ENCODE measurements around the gene TMEM179. TPM values are rescaled to one million over a fixed set of nuclear protein-coding genes. Genes with fewer than 3 reads are reported as not detected.

TMEM179 gene
- total RNA-seq, 1 donor from 2014 or later = not detected

DNA sequence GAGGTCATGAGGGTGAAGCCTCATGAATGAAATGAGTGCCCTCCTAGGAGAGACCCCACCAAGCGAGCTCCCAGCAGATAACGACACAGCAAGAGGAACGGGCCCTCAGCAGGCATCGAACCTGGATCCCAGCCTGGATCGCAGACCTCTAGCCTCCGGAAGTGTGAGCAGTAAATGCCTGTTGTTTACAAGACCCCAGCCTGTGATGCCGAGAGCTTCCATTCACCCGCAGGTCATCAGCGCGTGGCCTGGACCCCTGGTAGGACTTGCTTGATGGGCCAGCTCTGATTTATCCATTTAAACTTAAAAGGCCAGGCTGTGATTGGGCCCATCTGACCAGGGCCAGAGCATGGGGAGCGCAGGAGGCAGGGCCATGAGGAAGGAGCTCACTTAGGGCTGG lies 7.0 kb downstream of the TMEM179 start:
- no peak overlapping the region for H3K4me3 Mint-ChIP-seq
- no peak overlapping the region for H3K27ac Mint-ChIP-seq
- ATAC-seq (ENCODE audit: low read depth) (no peak), DNase-seq (no peak)
- TF ChIP-seq CTCF (IDR thresholded peaks at IDR 0.05) = no peak
- peaks cover 22% of the 10 kb centered on the region for H3K27me3 Mint-ChIP-seq
- H3K4me1 Mint-ChIP-seq = no peaks in the 10 kb centered on the region
- POLR2A ChIA-PET = no interaction called here
- intact Hi-C loops (cut with micrococcal nuclease) = no loop called here
- CTCF ChIA-PET = no interaction called here
- no peaks in the 10 kb centered on the region for H3K36me3 Mint-ChIP-seq (ENCODE audit: low read depth)
- H3K9me3 Mint-ChIP-seq = no peaks in the 10 kb centered on the region

DNA sequence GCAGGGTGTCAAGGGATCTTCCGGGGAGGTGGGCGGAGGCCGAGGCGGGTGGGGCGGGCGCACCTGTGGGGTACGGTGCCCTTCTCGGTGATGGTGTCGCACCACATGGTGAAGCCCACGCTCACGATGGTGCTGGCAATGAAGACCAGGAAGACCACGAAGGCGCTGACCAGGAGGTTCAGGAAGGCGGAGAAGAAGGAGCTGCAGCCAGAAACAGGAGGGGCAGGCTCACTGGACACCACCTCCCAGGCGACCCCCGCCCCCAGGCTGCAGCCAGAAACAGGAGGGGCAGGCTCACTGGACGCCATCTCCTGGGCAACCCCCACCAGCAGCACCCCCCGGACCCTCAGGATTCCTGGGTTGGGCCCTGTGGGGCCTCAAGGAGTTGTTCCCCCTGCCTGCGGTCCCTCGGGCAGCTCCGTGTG lies 7.6 kb downstream of the TMEM179 start:
- Mint-ChIP-seq H3K4me1 (no peaks in the 10 kb centered on the region), H3K36me3 (ENCODE audit: low read depth) (no peaks in the 10 kb centered on the region), H3K4me3 (no peak overlapping the region), H3K27ac (no peak overlapping the region), H3K27me3 (peaks cover 17% of the 10 kb centered on the region), H3K9me3 (no peaks in the 10 kb centered on the region)
- DNase-seq = no peak
- no peak for ATAC-seq (ENCODE audit: low read depth)
- ChIA-PET POLR2A (no interaction called here), CTCF (no interaction called here)
- no peak for TF ChIP-seq CTCF (IDR thresholded peaks at IDR 0.05)
- intact Hi-C loops (cut with micrococcal nuclease) = no loop called here

- no peak for ATAC-seq (ENCODE audit: low read depth)
- ChIA-PET CTCF (no interaction called here), POLR2A (no interaction called here)
- intact Hi-C loops (cut with micrococcal nuclease) = no loop called here
- H3K4me3 Mint-ChIP-seq = no peak overlapping the region
- no peak for DNase-seq
- no peaks in the 10 kb centered on the region for H3K9me3 Mint-ChIP-seq
- no peak for TF ChIP-seq CTCF (IDR thresholded peaks at IDR 0.05)
- no peak overlapping the region for H3K27ac Mint-ChIP-seq
- no peaks in the 10 kb centered on the region for H3K36me3 Mint-ChIP-seq (ENCODE audit: low read depth)
- no peaks in the 10 kb centered on the region for H3K4me1 Mint-ChIP-seq
- H3K27me3 Mint-ChIP-seq = peaks cover 15% of the 10 kb centered on the region
Measured at GRCh38 chr14:104596451-104596918, 8.1 kb downstream of the TMEM179 start.

- Mint-ChIP-seq H3K36me3 (ENCODE audit: low read depth) (no peaks in the 10 kb centered on the region), H3K27me3 (peaks cover 12% of the 10 kb centered on the region), H3K4me1 (no peaks in the 10 kb centered on the region), H3K4me3 (no peak overlapping the region), H3K27ac (no peak overlapping the region), H3K9me3 (no peaks in the 10 kb centered on the region)
- ChIA-PET POLR2A (no interaction called here), CTCF (no interaction called here)
- no peak for DNase-seq
- no peak for ATAC-seq (ENCODE audit: low read depth)
- intact Hi-C loops (cut with micrococcal nuclease) = no loop called here
- TF ChIP-seq CTCF (IDR thresholded peaks at IDR 0.05) = no peak
Measured at GRCh38 chr14:104595911-104596450, 8.6 kb downstream of the TMEM179 start.

DNA sequence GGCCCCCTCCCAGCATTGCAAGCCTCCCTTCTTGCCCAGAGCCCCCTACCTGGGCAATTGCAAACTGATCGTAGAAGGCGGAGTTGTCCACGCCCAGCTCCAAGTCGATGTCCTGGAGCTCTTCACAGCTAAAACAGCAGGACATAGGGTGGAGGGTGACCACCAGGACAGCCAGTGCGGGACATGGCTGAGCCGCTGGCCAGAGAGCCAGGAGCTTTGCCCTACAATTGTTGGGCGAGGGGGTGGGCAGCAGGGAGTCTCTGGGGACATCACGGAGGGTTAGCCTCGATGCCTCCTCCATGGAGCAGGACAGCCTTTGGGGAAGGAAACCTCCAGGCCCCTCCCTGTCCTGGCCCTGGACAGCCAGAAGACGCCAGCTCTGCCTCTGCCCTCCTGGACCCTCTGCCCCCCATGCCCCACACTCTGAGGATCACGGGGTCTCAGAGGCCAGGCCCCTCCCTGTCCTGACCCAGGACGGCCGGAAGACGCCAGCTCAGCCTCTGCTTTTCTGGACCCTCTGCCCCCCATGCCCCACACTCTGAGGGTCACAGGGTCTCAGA lies 9.4 kb downstream of the TMEM179 start:
- ChIA-PET CTCF (no interaction called here), POLR2A (no interaction called here)
- Mint-ChIP-seq H3K36me3 (ENCODE audit: low read depth) (no peaks in the 10 kb centered on the region), H3K27me3 (peaks cover 7% of the 10 kb centered on the region), H3K27ac (no peak overlapping the region), H3K4me3 (no peak overlapping the region), H3K4me1 (no peaks in the 10 kb centered on the region), H3K9me3 (no peaks in the 10 kb centered on the region)
- DNase-seq (no peak), ATAC-seq (ENCODE audit: low read depth) (no peak)
- intact Hi-C loops (cut with micrococcal nuclease) = no loop called here
- TF ChIP-seq CTCF (IDR thresholded peaks at IDR 0.05) = no peak
